GM19468 (cell line): ENCODE measurements around the gene ST7.

Experiments
- ATAC-seq: cut with Tn5 transposase; IDR thresholded peaks from one replicate; pipeline ENCODE4 v1.9.1; 2021; ENCODE audit warnings: mild to moderate bottlenecking, moderate library complexity, moderate number of reproducible peaks; ENCODE audit not compliant: unreplicated experiment; ENCODE audit errors: extremely low read depth

The ST7 gene

DNA sequence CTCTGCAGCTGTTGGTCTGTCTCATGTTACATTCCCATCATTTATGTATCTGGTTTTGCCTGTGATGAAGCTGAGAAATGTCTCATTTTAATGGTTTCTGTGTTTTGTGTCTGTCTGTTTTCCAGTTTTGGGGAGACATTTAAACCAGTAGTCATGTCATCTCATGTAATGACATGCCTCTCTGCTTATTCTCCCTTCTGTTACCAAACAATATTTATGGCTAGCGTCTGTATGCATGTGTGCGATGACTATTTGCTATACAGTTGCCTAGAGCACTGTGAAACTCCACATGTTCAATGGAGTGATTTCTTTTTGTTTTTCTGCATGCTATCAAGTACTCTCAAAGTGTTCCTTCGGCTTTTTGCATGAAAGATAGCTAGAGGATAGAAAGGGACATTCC, 132.0 kb downstream of the ST7 start:
- ATAC-seq: no peak

DNA sequence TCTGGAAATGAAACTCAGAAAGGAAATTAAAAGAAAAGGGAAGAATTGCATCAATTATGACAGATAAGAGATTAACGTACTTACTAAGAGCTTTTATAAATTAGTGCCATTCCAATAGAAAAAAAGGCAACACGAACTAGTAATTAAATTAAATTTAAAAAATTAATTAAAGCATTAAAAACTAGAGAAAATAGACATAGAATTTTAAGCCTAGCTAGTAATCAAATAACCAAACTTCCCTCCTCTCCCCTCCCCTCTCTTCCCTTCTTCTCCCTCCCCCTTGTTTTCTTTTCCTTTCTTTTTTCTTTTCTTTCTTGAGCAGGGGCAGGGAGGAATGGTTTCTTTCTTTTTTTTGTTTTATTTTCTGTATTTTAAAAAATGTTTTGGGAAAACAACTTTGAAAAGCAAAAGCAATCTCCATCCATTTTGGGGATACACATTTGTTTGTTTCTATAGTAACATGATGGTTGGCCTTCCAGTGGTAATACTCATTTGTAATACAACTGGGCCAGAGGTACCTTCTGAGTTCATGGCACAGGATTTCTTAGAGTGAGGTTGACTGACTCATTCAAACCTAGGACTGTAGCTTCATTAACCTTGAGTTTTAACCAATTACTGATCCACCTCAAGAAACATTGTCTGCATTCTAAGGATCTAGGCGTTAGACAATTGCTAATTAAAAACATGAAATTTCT, 132.6 kb downstream of the ST7 start:
- no peak for ATAC-seq

GRCh38 chr7:117086788-117087187, 133.5 kb downstream of the ST7 start:
- ATAC-seq: no peak

- ATAC-seq: no peak
These were observed 134.5 kb downstream of the ST7 start for GRCh38 chr7:117087639-117088396.

DNA sequence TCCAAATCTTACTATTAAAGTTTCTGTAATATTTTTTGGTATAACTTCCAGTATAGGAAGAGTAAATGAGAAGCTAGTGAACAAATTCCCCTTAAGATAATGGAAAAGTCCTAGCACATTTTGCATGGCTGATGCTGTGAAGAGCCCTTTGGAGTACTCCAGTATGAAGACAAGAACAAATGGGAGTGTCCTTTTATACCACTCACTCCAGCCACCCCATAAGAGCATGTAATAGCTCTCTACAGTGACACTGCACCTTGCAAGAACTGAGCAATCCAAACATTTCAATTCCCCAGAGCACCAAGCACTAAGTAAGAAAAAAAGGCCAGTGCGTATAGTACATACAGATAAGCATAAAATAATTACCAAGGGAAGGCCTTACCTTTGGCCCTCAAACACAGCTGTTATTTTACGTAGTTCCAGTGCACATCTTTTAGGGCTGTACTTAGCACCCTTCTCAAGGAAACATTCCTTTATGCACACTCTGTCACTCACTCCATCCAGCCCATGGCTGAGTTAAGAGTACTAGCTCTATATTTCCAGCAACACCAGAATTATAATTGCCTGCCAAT, 135.4 kb downstream of the ST7 start:
- ATAC-seq: no peak

DNA sequence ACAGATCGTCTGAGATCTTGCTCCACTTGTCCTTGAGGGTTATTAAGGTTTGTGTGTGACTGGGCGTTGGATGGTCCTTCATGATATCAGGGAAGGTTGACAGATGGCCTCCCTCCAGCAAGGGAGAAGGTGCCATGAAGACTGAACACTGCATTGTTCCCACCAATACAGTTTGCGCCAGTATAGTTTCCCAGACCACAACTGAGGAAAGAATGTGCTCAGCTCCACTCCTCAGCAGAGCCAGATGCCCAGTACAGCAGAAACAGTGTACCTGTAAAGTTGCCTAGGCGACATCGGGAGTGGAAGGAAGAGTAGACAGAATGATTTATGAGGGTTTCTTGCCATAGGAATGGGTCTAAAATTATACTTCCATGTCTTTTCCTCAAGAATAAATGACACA, 137.5 kb downstream of the ST7 start:
- ATAC-seq: no peak

DNA sequence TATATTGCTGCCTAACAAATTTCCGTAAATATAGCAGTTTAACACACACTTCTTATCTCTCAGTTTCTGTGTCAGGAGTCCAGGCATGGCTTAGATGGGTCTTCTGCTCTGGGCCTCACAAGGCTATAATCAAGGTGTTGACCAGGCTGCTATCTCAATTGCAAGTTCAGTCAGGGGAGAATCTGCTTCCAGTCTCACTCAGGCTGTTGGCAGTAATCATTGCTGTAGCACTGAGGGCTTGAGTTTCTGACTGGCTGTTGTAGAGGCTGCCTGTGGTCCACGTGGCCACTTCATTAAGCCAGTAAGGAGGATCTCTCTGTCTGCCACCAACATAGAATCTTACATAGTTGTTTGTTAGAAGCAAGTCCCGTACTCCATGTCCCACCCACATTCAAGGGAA, 138.4 kb downstream of the ST7 start:
- ATAC-seq: no peak

DNA sequence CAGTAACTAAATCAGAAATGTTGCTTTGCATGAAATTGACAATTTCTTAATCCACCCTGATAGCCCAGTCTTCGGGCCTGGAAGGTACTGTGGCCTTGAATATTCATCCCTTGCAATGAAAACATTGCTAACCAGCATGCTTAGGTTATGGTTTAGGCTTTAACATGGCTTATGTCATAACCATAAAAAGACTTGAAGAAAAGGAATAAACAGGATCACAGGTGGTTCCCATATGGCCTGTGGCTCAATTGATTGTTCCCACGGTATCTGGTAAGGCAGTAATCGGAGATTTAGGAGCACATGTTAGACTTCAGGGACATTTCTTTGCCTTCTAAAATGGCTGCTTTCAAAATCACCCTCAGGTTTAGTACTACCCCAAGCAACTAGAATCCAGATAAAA, 139.5 kb downstream of the ST7 start:
- no peak for ATAC-seq

DNA sequence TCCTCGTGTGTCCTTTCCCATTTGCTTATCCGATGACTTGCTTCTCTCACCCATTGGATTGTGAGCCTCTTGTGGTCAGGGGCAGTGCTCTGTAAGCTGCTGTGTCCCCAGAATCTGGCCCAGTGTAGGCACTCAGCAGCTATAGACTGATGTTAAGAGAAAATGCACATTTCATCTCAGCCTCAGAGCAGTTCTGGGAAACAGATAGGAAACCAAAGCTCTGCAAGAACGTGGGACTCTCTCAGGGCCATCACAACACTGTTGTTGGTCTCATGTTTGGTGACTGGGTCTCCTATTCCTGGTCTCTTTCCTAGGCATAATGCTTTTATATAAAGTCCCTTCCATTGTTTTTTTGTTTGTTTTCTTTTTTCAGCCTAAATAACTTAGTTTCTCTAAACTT, 141.2 kb downstream of the ST7 start:
- ATAC-seq: no peak

DNA sequence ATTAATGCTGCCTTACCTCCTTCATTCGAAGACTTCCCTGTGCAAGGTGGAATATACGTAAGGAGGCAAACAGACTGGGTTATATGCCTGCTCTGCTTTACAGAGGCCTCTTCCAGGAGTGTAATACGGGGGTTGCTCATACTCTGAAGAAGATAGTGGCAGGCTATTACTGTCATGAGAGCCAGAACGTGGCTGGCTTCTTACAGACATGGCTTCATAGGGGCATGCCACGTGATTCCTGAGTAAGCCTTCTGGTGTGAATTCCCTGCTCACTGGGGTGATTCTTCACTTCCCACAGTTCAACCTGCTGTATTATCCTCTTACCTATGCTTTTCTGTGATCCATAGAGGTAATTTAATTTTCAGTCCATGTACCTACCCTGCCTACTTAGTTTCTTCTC, 141.8 kb downstream of the ST7 start:
- no peak for ATAC-seq

DNA sequence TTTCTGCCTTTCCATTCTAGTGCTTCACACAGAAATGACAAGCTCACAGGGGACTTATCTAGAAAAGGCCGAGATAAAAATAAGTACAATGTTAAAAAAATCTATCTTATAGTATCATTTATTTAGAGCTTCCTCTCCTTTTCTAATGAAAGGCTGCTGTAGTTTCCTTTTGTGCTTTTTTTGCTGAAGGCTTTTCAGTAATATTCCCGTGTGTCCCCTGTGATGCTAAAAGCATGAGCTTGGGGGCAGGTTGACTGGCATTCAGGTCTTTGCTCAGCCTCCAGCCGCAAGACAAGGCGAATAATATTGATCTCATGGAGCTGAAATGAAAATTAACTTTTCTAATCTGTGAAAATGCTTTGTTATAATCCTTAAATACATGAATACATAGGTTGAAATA, 143.0 kb downstream of the ST7 start:
- no peak for ATAC-seq

GRCh38 chr7:117096942-117097341, 143.6 kb downstream of the ST7 start:
- no peak for ATAC-seq

DNA sequence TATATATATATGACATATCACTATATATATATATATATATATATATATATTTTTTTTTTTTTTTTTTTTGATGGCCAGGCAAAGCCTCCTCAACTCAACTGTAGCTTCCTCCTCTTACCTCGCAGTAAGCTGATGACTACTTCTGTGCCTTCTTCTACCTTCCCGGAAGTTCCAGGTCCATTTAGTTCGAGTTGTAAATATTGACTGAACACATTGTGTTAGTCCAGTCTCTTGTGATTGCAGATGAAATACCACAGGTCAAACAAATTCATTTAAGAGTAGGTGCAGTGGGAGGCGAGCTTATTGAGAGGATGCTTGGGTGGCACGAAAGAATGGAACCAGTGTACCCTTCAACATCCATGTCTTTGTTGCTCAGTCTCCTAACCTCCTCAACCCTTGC, 144.6 kb downstream of the ST7 start:
- no peak for ATAC-seq

GRCh38 chr7:117098457-117098856, 145.2 kb downstream of the ST7 start:
- ATAC-seq: no peak

GRCh38 chr7:117101026-117101425, 147.7 kb downstream of the ST7 start:
- ATAC-seq: no peak

DNA sequence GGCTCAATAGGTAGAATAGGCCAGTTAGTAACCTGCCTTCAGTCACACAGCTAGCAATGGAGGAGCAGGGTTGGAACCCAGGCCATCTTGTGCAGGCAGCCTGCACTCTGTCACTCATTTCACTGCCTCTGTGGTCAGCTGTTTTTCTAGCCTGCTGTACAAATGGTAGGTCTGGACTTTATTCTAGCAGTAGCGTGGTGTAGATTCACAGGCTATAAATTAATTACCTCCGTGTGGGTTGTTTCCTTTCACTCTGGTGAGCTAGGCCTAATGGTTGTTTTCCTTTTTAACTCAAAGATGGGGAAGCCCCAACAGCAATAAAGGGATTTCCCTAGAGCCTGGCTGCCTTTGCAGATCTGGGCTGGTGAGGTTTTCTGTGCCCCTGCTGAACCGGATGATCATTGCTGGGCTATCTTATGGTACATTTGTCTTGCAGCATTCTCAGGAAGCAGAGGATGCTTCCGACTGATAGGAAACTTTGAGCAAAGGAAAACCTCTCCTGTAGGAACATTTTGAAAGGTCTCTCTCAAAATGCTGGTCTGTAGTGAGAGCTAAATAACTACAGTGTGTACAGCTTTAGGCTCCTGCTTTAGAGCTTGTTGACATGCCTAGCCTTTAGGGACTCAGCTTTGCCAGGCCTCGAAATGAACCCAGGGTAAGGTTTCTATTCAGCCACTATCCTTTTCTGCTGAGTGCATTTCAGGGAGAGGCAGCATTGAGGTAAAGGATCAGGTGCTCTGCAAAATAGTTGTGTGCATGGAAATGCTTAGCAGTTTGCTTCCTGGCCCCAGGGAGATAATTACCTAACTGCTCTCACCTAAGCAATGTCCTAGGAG, 157.4 kb downstream of the ST7 start:
- ATAC-seq: peak; percentile 65

DNA sequence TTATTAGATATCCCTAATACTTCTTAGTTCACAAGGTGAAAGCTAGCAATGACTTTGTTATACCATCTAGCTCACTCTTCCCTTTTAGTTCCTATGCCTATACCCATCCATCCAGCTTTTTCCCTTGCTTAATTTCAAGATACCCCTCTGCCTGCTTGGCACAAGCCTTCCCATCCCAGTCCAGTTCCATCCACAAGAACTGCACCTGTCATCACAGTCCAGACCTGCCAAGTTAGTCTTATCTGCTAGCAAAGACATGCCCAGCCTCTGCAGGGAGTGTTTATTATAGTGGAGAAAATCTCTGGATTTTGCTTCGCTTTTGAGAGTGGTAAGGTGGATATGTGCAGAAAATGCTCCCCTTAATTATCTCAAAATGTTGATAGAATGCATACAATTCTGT, 158.2 kb downstream of the ST7 start:
- ATAC-seq: no peak

- ATAC-seq: no peak
These were observed 159.3 kb downstream of the ST7 start for GRCh38 chr7:117112640-117113039.

DNA sequence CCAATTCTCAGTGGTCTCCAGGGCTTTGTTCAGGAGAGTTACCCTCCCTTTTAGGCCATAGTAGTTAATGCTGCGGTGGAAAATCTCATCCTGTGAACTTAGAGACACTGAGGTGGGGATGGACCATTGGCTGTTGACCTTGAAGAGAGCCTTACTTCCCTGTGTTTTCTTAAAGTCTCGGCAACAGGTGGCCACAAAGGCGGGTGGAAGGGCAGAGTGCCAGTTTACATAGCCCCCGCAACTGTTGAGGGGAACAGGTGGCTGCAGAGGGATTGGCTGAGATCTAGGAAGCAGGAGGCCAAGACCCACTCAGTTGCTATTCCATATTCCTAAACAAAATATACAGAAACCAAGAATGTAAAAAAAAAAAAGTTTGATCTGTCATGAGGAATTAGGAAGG, 160.6 kb downstream of the ST7 start:
- no peak for ATAC-seq

- ATAC-seq: no peak
These were observed 161.0 kb downstream of the ST7 start for GRCh38 chr7:117114272-117114671.

DNA sequence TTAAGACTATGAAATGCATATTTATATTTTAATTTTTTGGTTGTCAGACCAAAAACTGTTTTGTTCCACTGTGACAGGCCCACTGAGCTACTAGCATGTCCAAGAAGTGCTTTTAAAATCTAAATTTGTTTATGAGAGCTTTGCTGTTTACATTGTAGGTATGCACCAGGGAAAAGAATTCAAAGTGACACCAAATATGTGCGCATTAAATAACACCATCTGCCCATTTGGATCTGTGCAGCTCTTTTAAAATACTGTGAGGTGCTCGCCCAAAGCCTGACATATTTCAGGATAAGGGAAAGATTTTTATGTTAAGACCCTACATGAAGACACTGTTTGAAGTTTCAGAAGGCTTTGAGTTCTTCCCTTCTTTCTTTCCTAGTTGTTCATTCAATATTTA, 162.9 kb downstream of the ST7 start:
- no peak for ATAC-seq
